IPS-NIHi7 (cell line): ENCODE data around the gene PTPN13.

Experiments
- DNase-seq: peaks from one replicate; pipeline ENCODE4 v3.0.0; 2012; ENCODE audit warnings: mixed read lengths; ENCODE audit errors: extremely low spot score

PTPN13 gene

DNA sequence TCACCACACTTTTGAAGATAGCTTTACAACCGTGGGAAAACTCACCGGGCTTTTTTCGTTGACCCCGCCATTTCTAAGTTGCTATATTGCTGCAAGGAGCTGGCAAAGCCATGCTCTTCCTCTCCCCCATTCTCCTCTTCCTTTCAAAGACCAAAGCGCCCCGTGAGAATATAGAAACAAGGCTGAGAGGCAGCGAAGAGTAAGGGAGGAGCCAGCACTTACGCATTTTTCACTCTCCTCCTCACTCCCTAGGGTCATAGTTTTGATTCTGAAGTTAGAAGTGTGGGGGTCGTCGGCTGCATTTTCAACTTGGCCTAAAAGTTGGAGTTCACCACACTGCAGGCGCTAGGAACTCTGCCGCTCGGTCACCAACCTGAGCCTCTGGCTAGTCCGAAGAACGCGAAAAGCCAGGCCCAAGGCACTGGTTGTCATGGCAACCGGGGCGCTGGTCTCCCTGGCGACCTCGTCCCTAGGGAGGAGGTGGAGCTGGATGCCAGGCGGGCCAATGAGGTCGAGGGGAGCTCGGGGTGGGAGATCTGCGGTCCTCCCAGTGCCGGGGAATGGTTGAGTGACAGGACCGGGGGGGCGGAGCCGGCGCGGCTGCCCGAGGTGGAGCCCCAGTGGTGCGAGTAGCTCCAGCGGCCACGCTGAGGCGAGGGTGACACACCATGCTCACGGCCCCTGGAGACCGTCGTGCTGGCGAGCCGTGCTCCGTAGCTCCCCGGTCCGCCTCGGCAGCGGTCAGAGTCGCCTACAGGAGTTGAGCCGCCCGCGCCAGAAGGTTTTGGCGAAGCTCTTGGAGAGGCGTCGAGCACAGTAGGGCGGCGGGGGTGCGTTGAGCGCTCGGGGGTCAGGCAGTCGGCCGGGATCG lies at the start of gene PTPN13:
Gene PTPN13, plus strand, starts transcription at position 628 of the 871 bp plus-strand sequence. CDS start 40,942 bp downstream, outside the sequence.
- peak; percentile 99 for DNase-seq

- no peak for DNase-seq
These were observed 47.0 kb upstream of the PTPN13 start for GRCh38 chr4:86547140-86547539.

- no peak for DNase-seq
These were observed 44.8 kb upstream of the PTPN13 start for GRCh38 chr4:86549163-86549788.

DNA sequence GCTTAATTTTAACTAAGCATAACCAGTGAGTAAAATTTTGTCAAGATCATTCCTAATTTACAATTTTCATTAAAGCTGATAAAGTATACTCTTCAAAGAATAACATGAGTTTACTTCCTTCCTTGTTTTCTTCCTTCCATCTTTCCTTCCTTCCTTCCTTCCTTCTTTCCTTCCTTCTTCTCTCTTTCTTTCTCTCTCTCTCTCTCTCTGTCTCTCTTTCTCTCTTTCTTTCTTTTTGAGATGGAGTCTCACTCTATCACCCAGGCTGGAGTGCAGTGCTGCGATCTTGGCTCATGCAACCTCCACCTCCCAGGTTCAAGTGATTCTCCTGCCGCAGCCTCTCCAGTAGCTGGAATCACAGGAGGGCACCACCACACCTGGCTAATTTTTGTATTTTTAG lies 42.7 kb upstream of the PTPN13 start:
- DNase-seq, result no peak

GRCh38 chr4:86554646-86555045 lies 39.5 kb upstream of the PTPN13 start:
- DNase-seq, result no peak

GRCh38 chr4:86556791-86557415 lies 37.2 kb upstream of the PTPN13 start:
- DNase-seq, result no peak

DNA sequence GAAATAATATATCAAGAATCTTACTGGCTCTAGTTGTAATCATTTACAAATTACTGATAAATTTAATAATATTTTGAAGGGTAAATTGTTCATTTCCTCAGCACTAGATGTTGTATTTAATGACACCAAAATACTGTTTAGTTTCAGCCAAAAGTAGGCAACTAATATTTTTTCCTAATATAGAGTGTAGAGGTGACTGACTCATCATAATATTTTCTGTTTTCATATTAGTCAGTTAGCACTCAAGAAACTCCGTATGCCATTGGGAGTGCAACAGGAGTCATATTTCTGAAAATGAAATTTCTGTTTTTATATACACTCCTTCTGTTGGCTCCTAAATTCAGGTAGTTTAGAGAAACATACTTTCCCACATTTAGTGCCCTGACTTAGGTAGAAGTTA lies 36.6 kb upstream of the PTPN13 start:
- DNase-seq, result no peak

DNA sequence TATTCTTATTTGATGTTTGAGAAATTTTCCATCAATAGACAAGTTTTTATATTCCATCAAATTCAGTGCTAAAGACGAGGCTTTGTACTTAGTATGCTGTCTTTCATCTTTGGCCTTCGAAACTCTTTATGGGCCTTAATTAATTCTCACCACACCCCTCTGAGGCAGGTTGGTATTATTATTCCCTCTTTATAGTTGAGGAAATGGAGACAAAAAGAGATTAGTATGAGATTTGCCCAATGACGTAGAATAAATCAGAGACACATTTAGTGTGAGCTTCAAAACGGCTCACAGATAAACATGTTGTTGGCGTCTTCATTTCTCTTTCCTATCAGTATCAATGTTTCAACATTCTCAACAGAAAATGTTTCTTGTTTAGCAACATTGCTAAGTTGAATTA lies 35.9 kb upstream of the PTPN13 start:
- DNase-seq, result no peak

- no peak for DNase-seq
These were observed 35.3 kb upstream of the PTPN13 start for GRCh38 chr4:86558797-86559196.

- DNase-seq, result no peak
These were observed 33.7 kb upstream of the PTPN13 start for GRCh38 chr4:86560447-86560846.

- DNase-seq, result no peak
These were observed 32.9 kb upstream of the PTPN13 start for GRCh38 chr4:86561256-86561655.

DNA sequence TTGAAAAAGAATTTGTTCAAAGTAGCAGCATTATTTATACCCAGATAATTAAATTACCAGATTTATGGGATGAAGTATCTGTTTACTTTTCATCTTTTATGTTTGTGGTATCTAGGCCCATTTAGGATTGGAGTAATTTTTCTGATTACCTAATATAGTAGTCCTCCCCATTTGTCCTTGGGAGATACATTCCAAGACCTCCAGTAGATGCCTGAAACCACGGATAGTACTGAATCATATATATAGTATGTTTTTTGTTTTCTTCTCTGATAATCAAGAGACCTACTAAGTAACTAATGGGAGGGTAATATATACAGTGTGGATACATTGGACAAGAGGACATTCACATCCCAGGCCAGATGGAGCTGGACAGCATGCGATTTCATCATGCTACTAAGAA lies 30.7 kb upstream of the PTPN13 start:
- DNase-seq, result no peak

- DNase-seq, result no peak
These were observed 29.3 kb upstream of the PTPN13 start for GRCh38 chr4:86564795-86565194.

DNA sequence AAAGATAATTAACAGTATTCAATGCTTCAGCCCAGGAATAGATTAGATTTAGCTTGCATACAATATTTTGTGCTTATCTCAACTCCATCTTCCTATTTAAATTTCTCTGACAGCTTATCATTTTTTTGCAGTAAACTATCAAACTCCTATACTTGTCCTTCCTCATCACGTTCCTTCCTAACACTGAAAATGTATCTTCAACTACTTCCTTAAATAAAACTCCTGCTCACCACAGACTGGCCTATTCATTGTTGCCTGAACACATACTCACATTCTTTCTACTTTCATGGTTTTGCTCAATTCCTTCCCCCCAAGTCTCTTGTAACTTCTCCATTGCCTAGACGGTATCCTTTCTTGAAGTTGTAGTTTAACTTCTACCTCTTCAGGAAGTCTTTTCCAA lies 28.5 kb upstream of the PTPN13 start:
- DNase-seq, result no peak

DNA sequence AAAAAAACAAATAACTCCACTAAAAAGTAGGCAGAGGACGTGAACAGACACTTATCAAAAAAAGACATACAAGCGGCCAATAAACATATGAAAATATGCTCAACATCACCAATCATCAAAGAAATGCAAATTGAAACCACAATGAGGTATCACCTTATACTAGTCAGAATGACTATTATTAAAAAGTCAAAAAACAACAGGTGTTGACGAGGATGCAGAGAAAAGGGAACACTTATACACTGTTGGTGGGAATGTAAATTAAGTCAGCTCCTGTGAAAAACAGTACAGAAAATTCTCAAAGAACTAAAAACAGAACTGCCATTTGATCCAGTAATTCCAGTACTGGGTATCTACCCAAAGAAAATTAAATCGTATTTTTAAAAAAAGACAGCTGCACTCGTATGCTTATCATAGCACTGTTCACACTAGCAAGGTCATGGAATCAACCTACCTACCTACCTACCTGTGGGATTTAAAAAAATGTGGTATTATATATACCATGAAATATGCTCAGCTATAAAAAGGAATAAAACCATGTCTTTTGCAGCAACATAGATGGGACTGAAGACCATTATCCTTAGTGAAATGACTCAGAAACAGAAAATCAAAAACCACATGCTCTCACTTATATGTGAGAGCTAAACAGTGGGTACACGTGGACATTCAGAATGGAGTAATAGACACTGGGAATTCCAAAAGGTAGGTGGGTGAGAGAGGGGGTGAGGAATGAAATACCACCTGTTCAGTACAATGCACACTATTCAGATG lies 24.8 kb upstream of the PTPN13 start:
- no peak for DNase-seq

- DNase-seq, result no peak
These were observed 14.2 kb upstream of the PTPN13 start for GRCh38 chr4:86579941-86580340.

- no peak for DNase-seq
These were observed 11.7 kb upstream of the PTPN13 start for GRCh38 chr4:86582410-86582809.

GRCh38 chr4:86586160-86586572 lies 7.9 kb upstream of the PTPN13 start:
- no peak for DNase-seq

GRCh38 chr4:86586626-86587380 lies 7.3 kb upstream of the PTPN13 start:
- no peak for DNase-seq

DNA sequence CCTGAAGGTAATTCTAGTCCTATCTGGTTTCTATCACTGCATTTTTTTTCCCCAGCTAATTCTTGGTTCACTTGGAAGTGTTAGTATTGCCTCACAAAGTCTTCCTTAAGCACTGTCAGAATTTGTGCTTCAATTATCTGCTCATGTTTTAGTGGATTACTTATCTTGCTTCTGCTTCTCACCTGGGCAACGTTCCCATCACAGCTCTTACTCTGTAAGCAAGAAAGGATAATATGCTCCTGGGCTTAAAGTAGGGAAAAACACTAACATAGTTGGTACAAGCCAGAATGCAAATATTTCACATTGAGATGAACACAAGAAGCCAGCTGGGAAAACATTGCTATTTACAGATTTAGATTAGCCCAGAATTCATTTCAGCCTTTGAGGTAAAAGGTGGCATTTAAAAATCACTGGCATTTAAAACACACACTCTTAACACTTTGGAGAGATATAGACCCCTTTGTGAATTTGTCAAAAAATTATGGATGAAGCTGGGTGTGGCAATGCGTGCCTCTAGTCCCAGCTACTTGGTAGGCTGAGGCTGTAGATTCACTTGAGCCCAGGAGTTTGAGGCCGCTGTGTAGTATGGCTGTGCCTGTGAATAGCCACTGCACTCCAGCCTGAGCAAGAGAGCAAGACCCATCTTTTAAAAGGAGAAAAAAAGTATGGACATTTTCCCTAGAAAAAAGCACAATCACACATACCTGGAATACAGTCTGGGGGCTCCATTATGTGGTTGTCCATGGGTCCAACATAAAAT lies 6.6 kb upstream of the PTPN13 start:
- no peak for DNase-seq
